WTC11 (cell line): Measurements from ENCODE around the gene PLEK. TPM values are rescaled to one million over a fixed set of nuclear protein-coding genes. Genes with fewer than 3 reads are reported as not detected.

Experiments
- ATAC-seq: fragments of 200-7000 bp; cut with Tn5 transposase; 2 replicates; pipeline ENCODE4 v1.10.0; 2021; ENCODE audit warnings: mild to moderate bottlenecking, moderate library complexity
- CTCF ChIA-PET: fragments of 300-600 bp; sonication (Branson Sonifier 250); formaldehyde crosslinking; loops from one replicate; lab custom pipeline; 2021; ENCODE audit warnings: antibody characterized with exemption; lab: Charles Lee
- POLR2A ChIA-PET: fragments of 350-600 bp; sonication (Branson Sonifier 250); formaldehyde crosslinking; loops from one replicate; lab custom pipeline; 2021; ENCODE audit warnings: antibody characterized with exemption; lab: Charles Lee
- DNase-seq: peaks from one replicate; pipeline ENCODE4 v3.0.0; 2021; ENCODE audit warnings: low spot score
- H3K27ac Mint-ChIP-seq: 2 replicates; pipeline ENCODE4 v1.8.0; 2021; ENCODE audit warnings: mixed read lengths
- H3K27me3 Mint-ChIP-seq: 2 replicates; pipeline ENCODE4 v1.8.0; 2021; ENCODE audit warnings: low read depth, mild to moderate bottlenecking, moderate library complexity, mixed read lengths
- H3K36me3 Mint-ChIP-seq: 2 replicates; pipeline ENCODE4 v1.8.0; 2021; ENCODE audit warnings: mixed read lengths
- H3K4me1 Mint-ChIP-seq: 2 replicates; pipeline ENCODE4 v1.8.0; 2022; ENCODE audit warnings: mixed read lengths
- H3K4me3 Mint-ChIP-seq: 2 replicates; pipeline ENCODE4 v1.8.0; 2021; ENCODE audit warnings: mild to moderate bottlenecking, moderate library complexity, mixed read lengths
- H3K9me3 Mint-ChIP-seq: 2 replicates; pipeline ENCODE4 v1.8.0; 2021; ENCODE audit warnings: mixed read lengths
- ERG ChIP-seq: fragments of 250-450 bp; sonication (Bioruptor Pico); IDR thresholded peaks from 2 replicates; pipeline ENCODE4 v1.8.0; 2021; ENCODE audit warnings: mild to moderate bottlenecking
- FOXJ3 ChIP-seq: sonication (generic); formaldehyde crosslinking; IDR thresholded peaks from 2 replicates; pipeline ENCODE4 v1.9.0; 2021; ENCODE audit warnings: missing genetic modification reagents, mild to moderate bottlenecking, borderline replicate concordance
- FOXK1 ChIP-seq: sonication (generic); formaldehyde crosslinking; IDR thresholded peaks from 2 replicates; pipeline ENCODE4 v1.8.0; 2022; ENCODE audit warnings: mild to moderate bottlenecking, moderate library complexity, missing genetic modification reagents
- GTF2I ChIP-seq: fragments of 250-450 bp; sonication (Bioruptor Pico); conservative IDR thresholded peaks from 2 replicates; pipeline ENCODE4 v1.4.0; 2021; ENCODE audit warnings: mild to moderate bottlenecking
- HMGA2 ChIP-seq: fragments of 250-450 bp; sonication (Bioruptor Pico); IDR thresholded peaks from 2 replicates; pipeline ENCODE4 v1.4.0; 2021; ENCODE audit warnings: mild to moderate bottlenecking, moderate library complexity
- IRF2 ChIP-seq: sonication (generic); formaldehyde crosslinking; IDR thresholded peaks from 2 replicates; pipeline ENCODE4 v1.8.0; 2022; ENCODE audit warnings: low read depth, missing genetic modification reagents, borderline replicate concordance
- JAZF1 ChIP-seq: fragments of 250-450 bp; sonication (Bioruptor Pico); IDR thresholded peaks from 2 replicates; pipeline ENCODE4 v1.9.0; 2021; ENCODE audit warnings: moderate library complexity, mild to moderate bottlenecking, inconsistent platforms
- NR2C2 ChIP-seq: sonication (generic); formaldehyde crosslinking; IDR thresholded peaks from 2 replicates; pipeline ENCODE4 v1.8.0; 2022; ENCODE audit warnings: mild to moderate bottlenecking, missing genetic modification reagents
- OVOL2 ChIP-seq: fragments of 250-450 bp; sonication (Bioruptor Pico); IDR thresholded peaks from 2 replicates; pipeline ENCODE4 v1.9.0; 2021; ENCODE audit warnings: mild to moderate bottlenecking, borderline replicate concordance
- RORB ChIP-seq: fragments of 250-450 bp; sonication (Bioruptor Pico); IDR thresholded peaks from 2 replicates; pipeline ENCODE4 v1.9.0; 2021; ENCODE audit warnings: mild to moderate bottlenecking
- SMAD3 ChIP-seq: sonication (generic); formaldehyde crosslinking; IDR thresholded peaks from 2 replicates; pipeline ENCODE4 v1.8.0; 2022; ENCODE audit warnings: missing genetic modification reagents, mild to moderate bottlenecking, borderline replicate concordance
- TCF7 ChIP-seq: sonication (generic); formaldehyde crosslinking; IDR thresholded peaks from 2 replicates; pipeline ENCODE4 v1.8.0; 2022; ENCODE audit warnings: mild to moderate bottlenecking, low read depth, missing genetic modification reagents, moderate library complexity
- TEAD4 ChIP-seq: sonication (generic); formaldehyde crosslinking; IDR thresholded peaks from 2 replicates; pipeline ENCODE4 v1.8.0; 2022; ENCODE audit warnings: mild to moderate bottlenecking, missing genetic modification reagents
- TP53 ChIP-seq: sonication (generic); formaldehyde crosslinking; IDR thresholded peaks from 2 replicates; pipeline ENCODE4 v1.8.1; 2023; ENCODE audit warnings: mild to moderate bottlenecking, missing genetic modification reagents
- ZNF317 ChIP-seq: sonication (generic); formaldehyde crosslinking; IDR thresholded peaks from 2 replicates; pipeline ENCODE4 v1.8.1; 2023; ENCODE audit warnings: low read depth, mild to moderate bottlenecking, moderate library complexity, missing genetic modification reagents, borderline replicate concordance
- ZNF425 ChIP-seq: fragments of 250-450 bp; sonication (Bioruptor Pico); conservative IDR thresholded peaks from 2 replicates; pipeline ENCODE4 v1.9.0; 2021; ENCODE audit warnings: mild to moderate bottlenecking
- total RNA-seq: library from RNA; stranded (reverse); gene quantifications from 3 replicates; pipeline ENCODE4 v1.2.3, GENCODE V29; 2021
- TF ChIP-seq, protein P1 (sequence below): sonication (generic); formaldehyde crosslinking; IDR thresholded peaks from 2 replicates; pipeline ENCODE4 v1.8.1; 2023; ENCODE audit warnings: mild to moderate bottlenecking, moderate library complexity, missing genetic modification reagents
- TF ChIP-seq, protein P2 (sequence below): sonication (generic); formaldehyde crosslinking; IDR thresholded peaks from 2 replicates; pipeline ENCODE4 v1.8.1; 2023; ENCODE audit warnings: mild to moderate bottlenecking, missing genetic modification reagents, borderline replicate concordance
- TF ChIP-seq, protein P3 (sequence below): fragments of 250-450 bp; sonication (Bioruptor Pico); IDR thresholded peaks from 2 replicates; pipeline ENCODE4 v1.9.0; 2021; ENCODE audit warnings: mild to moderate bottlenecking

PLEK gene
- total RNA-seq, 1 experiment from 2014 or later: 0.26 TPM

DNA sequence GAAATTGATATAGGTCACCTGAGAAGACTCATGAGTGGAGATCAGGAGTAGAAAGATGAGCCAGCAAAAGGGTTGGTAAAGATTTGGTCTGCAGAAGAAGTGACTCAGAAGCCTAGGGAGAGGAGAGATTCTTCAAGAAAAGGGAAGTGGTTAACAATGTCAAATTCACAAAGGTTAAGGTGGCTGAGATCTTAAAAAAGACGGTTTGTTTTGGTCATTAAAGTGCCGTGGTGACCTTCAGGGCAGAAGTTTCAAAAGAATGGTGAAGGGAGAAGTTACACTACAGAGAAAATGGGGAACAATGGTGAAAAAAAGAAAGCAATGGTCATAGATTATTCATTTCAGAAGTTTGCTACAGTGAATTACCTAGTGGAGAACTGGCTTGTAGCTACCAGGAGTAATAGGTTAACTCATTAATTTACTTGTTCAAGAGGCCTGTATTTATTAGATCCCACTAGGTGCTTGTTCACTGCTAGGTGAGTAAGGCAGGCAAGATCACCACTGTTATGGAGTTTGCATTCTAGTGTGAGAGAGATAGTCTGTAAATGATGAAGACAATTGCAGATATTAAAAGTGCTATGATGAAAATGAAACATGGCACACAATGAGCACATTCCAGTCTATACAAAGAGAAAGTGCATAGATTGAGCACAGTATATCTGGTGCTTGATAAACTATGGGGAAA, 59.0 kb downstream of the PLEK start:
- no peak overlapping the region for H3K4me3 Mint-ChIP-seq
- ATAC-seq (no peak), DNase-seq (no peak)
- ChIA-PET CTCF (interaction anchor here (0.7 kb wide), 1 partner anchor 589 kb away, joined by 3 read pairs; the partner anchor contains the start of gene ANTXR1), POLR2A (no interaction called here)
- no peak overlapping the region for H3K27ac Mint-ChIP-seq
- no peaks in the 10 kb centered on the region for H3K27me3 Mint-ChIP-seq
- no peaks in the 10 kb centered on the region for H3K36me3 Mint-ChIP-seq
- peaks cover 5% of the 10 kb centered on the region for H3K4me1 Mint-ChIP-seq
- TF ChIP-seq HMGA2 (CRISPR knock-in tag) (no peak), OVOL2 (no peak), FOXK1 (CRISPR knock-in tag) (no peak), TP53 (CRISPR knock-in tag) (no peak), NR2C2 (no peak), ZNF425 (CRISPR knock-in tag) (no peak), ZNF317 (no peak), TCF7 (CRISPR knock-in tag) (no peak), SMAD3 (CRISPR knock-in tag) (no peak), TEAD4 (CRISPR knock-in tag) (no peak), GTF2I (no peak), IRF2 (CRISPR knock-in tag) (no peak), FOXJ3 (CRISPR knock-in tag) (no peak), ERG (CRISPR knock-in tag) (no peak), JAZF1 (no peak), RORB (CRISPR knock-in tag) (no peak)
- TF ChIP-seq, protein P1, sequence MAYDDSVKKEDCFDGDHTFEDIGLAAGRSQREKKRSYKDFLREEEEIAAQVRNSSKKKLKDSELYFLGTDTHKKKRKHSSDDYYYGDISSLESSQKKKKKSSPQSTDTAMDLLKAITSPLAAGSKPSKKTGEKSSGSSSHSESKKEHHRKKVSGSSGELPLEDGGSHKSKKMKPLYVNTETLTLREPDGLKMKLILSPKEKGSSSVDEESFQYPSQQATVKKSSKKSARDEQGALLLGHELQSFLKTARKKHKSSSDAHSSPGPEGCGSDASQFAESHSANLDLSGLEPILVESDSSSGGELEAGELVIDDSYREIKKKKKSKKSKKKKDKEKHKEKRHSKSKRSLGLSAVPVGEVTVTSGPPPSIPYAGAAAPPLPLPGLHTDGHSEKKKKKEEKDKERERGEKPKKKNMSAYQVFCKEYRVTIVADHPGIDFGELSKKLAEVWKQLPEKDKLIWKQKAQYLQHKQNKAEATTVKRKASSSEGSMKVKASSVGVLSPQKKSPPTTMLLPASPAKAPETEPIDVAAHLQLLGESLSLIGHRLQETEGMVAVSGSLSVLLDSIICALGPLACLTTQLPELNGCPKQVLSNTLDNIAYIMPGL: no peak
- TF ChIP-seq, protein P2, sequence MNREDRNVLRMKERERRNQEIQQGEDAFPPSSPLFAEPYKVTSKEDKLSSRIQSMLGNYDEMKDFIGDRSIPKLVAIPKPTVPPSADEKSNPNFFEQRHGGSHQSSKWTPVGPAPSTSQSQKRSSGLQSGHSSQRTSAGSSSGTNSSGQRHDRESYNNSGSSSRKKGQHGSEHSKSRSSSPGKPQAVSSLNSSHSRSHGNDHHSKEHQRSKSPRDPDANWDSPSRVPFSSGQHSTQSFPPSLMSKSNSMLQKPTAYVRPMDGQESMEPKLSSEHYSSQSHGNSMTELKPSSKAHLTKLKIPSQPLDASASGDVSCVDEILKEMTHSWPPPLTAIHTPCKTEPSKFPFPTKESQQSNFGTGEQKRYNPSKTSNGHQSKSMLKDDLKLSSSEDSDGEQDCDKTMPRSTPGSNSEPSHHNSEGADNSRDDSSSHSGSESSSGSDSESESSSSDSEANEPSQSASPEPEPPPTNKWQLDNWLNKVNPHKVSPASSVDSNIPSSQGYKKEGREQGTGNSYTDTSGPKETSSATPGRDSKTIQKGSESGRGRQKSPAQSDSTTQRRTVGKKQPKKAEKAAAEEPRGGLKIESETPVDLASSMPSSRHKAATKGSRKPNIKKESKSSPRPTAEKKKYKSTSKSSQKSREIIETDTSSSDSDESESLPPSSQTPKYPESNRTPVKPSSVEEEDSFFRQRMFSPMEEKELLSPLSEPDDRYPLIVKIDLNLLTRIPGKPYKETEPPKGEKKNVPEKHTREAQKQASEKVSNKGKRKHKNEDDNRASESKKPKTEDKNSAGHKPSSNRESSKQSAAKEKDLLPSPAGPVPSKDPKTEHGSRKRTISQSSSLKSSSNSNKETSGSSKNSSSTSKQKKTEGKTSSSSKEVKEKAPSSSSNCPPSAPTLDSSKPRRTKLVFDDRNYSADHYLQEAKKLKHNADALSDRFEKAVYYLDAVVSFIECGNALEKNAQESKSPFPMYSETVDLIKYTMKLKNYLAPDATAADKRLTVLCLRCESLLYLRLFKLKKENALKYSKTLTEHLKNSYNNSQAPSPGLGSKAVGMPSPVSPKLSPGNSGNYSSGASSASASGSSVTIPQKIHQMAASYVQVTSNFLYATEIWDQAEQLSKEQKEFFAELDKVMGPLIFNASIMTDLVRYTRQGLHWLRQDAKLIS (CRISPR knock-in tag): no peak
- TF ChIP-seq, protein P3, sequence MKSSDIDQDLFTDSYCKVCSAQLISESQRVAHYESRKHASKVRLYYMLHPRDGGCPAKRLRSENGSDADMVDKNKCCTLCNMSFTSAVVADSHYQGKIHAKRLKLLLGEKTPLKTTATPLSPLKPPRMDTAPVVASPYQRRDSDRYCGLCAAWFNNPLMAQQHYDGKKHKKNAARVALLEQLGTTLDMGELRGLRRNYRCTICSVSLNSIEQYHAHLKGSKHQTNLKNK (CRISPR knock-in tag): no peak
- no peaks in the 10 kb centered on the region for H3K9me3 Mint-ChIP-seq
